Pancreas (tissue), 10 donors: ENCODE measurements around the gene CPLX1. TPM values are rescaled to one million over a fixed set of nuclear protein-coding genes. Genes with fewer than 3 reads are reported as not detected.
A peak's percentile ranks its signal among the peaks of the same experiment; 100 is the strongest.
"Not testable (repeated sequence)": the region's sequence is repeated elsewhere in the genome, so short reads cannot be mapped to it uniquely, and the experiment has no call there.

ENCODE experiments used
- ATAC-seq, 4 donors: fragments of 200-7000 bp; cut with Tn5 transposase; one replicate each; pipeline versions ENCODE4 v1.8.0 to v1.9.1; 2020; ENCODE audit warnings: mild to moderate bottlenecking in 4 of 4, moderate library complexity in 4 of 4
- DNase-seq, 6 donors: peaks; one replicate each; pipeline ENCODE4 v3.0.0-alpha.2; 2020
- FAIRE-seq: peaks from 2 replicates; lab custom pipeline; 2012; peaks lifted over from hg19 to GRCh38; lab: Jason Lieb, UNC
- H3K27ac ChIP-seq, 4 donors: fragments of 200-600 bp; sonication (generic); 1 replicate in 3 of 4; 2 replicates in 1 of 4; pipeline versions ENCODE4 v1.5.0 to v1.8.0; 2020
- H3K27me3 ChIP-seq, 4 donors: fragments of 200-600 bp; one replicate each; pipeline ENCODE4 v1.8.0; 2021
- H3K36me3 ChIP-seq, 3 donors: fragments of 200-600 bp; sonication (generic) in 1 of 3; one replicate each; pipeline versions ENCODE4 v1.5.0 to v1.8.0; 2020 to 2021
- H3K4me1 ChIP-seq, 3 donors: fragments of 200-600 bp; one replicate each; pipeline ENCODE4 v1.8.0; 2021
- H3K4me3 ChIP-seq, 4 donors: fragments of 200-600 bp; sonication (generic) in 2 of 4; one replicate each; pipeline versions ENCODE4 v1.5.0 to v1.8.0; 2020 to 2021
- H3K9me3 ChIP-seq, 4 donors: fragments of 200-600 bp; one replicate each; pipeline ENCODE4 v1.8.0; 2021
- CTCF ChIP-seq, 4 donors: fragments of 200-600 bp; sonication (generic) in 3 of 4; IDR thresholded peaks; one replicate each; pipeline versions ENCODE4 v1.5.0 to v1.8.0; 2021; ENCODE audit warnings: antibody characterized with exemption in 4 of 4
- WGBS, 2 donors: extraction: QIAGEN DNeasy Blood & Tissue Kit; methylation state at CpG; one replicate each; pipeline ENCODE4 v1.1.7; 2013; 5-methylcytosine and 5-hydroxymethylcytosine counted together
- intact Hi-C, 3 donors: fragments of 100-400 bp; cut with DNase I; formaldehyde crosslinking; loops; one replicate each; pipeline versions ENCODE4 v1.11.1 to v1.14.2; 2022
- polyA plus RNA-seq, 2 donors: library from polyadenylated mRNA; stranded (reverse); fragments of 200-250 nt; gene quantifications; one replicate each; pipeline ENCODE4 v1.2.3, GENCODE V29; 2013
- total RNA-seq, 6 donors: library from RNA; stranded (reverse); fragmentation: NEBNext Ultra II Directional in 4 of 6; extraction: Animal tissue kit (Norgen Biotek cat#: 25700) in 4 of 6; gene quantifications; one replicate each; pipeline versions ENCODE4 v1.2.1 to v1.2.4, GENCODE V29; 2021 to 2023
- donor health status: healthy with polysubstance abuse.
- donor health status: DM: no; HTN: no; CAD: no; lungs with moderate emphysema.
- donor health status: DM: no; HTN: no; CAD: no.
- donor health status: control.
- donor health status: control.
- donor health status: Bipolar disorder and iron deficiency.
- donor health status: DM: yes; HTN: yes; CAD: no.
- donor health status: DM: no; HTN: no; CAD: no.
- donor health status: DM: no; HTN: no; CAD: no.
- donor health status: DM: yes; HTN: yes; CAD: no.

The CPLX1 gene
- total and polyA plus RNA-seq, 8 donors: 0.51 to 7.7 (median 1.4) TPM

GRCh38 chr4:754221-755120 is 71.5 kb downstream of the CPLX1 start:
- DNase-seq (peak in 2 of 6 donors; percentile 26 to 71), FAIRE-seq (no peak), ATAC-seq (peak in 1 of 4 donors; percentile 4)
- no peaks in the 10 kb centered on the region for H3K4me1 ChIP-seq
- no peak for TF ChIP-seq CTCF (IDR thresholded peaks at IDR 0.05)
- H3K27ac ChIP-seq: no peak overlapping the region
- H3K4me3 ChIP-seq: no peak overlapping the region
- 95 to 97% methylated on average over 32 of the region's 32 CpGs for WGBS, 2 donors
- no peaks in the 10 kb centered on the region for H3K9me3 ChIP-seq
- H3K36me3 ChIP-seq: peaks cover 0 to 12% (median 0%) of the 10 kb centered on the region in 3 donors
- intact Hi-C loops: no loop called here
- no peaks in the 10 kb centered on the region for H3K27me3 ChIP-seq

DNA sequence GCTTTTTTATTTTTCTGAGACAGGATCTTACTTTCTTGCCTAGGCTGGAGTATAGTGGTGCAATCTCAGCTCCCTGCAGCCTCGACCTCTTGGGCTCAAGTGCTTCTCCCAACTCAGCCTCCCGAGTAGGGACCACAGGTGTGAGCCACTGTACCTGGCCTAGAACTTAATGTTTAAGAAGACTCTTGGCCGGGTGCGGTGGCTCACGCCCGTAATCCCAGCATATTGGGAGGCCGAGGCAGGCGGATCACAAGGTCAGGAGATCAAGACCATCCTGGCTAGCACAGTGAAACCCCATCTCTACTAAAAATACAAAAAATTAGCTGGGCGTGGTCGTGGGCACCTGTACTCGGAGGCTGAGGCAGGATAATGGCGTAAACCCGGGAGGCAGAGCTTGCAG is 72.7 kb downstream of the CPLX1 start:
- H3K9me3 ChIP-seq, intact Hi-C loops, H3K4me1 ChIP-seq, H3K4me3 ChIP-seq, H3K27me3 ChIP-seq, FAIRE-seq, H3K27ac ChIP-seq, ATAC-seq: not testable (repeated sequence)
- DNase-seq: peak in 2 of 6 donors; percentile 6 to 38
- H3K36me3 ChIP-seq: peaks cover 0 to 12% (median 0%) of the 10 kb centered on the region in 3 donors
- WGBS, 2 donors: 97 to 98% methylated on average over 13 of the region's 13 CpGs

DNA sequence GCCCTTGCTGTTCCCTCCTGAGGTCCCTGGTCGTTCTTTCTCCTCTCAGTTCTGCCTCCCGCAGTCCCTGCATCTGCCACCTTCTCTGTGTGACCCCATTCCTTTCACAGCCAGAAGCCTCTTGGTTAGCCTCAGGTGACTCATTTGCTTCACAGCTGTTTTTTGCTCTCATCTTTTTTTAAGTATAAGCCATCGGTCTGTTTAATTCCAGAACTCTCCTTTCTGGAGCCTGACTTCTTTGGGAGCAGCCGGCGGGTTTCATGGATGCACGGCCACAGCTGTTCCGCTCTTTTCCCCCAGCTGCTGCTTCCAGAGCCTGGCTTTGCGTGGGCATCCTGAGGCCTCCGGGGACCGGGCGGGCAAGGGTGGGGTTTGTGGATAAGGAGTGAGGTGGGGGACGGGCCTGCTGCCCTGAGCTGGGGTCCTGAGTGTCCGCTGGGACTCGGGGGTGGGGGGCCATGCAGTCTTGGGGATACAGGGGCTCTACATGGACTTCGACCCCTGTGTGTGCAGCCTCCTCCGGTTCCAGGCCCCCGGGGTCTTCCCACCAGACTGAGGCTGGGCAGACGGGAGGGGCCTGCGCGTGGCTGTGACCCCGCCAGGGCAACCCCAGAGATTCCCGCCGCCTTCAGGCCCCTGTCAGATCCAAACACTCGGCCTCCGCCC is 73.6 kb downstream of the CPLX1 start:
- ATAC-seq: no peak
- H3K27me3 ChIP-seq: no peaks in the 10 kb centered on the region
- WGBS, 2 donors: 96% methylated on average over 25 of the region's 25 CpGs
- no peak for TF ChIP-seq CTCF (IDR thresholded peaks at IDR 0.05)
- no peaks in the 10 kb centered on the region for H3K9me3 ChIP-seq
- intact Hi-C loops: no loop called here
- H3K4me1 ChIP-seq: no peaks in the 10 kb centered on the region
- H3K36me3 ChIP-seq: peaks cover 0 to 12% (median 0%) of the 10 kb centered on the region in 3 donors
- no peak overlapping the region for H3K27ac ChIP-seq
- no peak for FAIRE-seq
- DNase-seq: peak in 1 of 6 donors; percentile 75
- H3K4me3 ChIP-seq: no peak overlapping the region

- H3K4me3 ChIP-seq: no peak overlapping the region
- intact Hi-C loops: no loop called here
- no peaks in the 10 kb centered on the region for H3K4me1 ChIP-seq
- no peak for TF ChIP-seq CTCF (IDR thresholded peaks at IDR 0.05)
- DNase-seq: peak in 1 of 6 donors; percentile 68
- H3K27me3 ChIP-seq: no peaks in the 10 kb centered on the region
- no peak overlapping the region for H3K27ac ChIP-seq
- WGBS, 2 donors: 90 to 91% methylated on average over 15 of the region's 15 CpGs
- ATAC-seq: no peak
- FAIRE-seq: no peak
- H3K9me3 ChIP-seq: no peaks in the 10 kb centered on the region
- H3K36me3 ChIP-seq: peaks cover 0 to 12% (median 0%) of the 10 kb centered on the region in 3 donors
Observed at GRCh38 chr4:751676-752075, 74.3 kb downstream of the CPLX1 start.
